GM12892 (cell line): ENCODE results near the gene CAMK2G.
A peak's percentile ranks its signal among the peaks of the same experiment; 100 is the strongest.

Experiments
- DNase-seq: peaks from one replicate; pipeline ENCODE4 v3.0.0; 2011; ENCODE audit not compliant: insufficient read length
- FAIRE-seq: peaks from 2 replicates; lab custom pipeline; 2011; peaks lifted over from hg19 to GRCh38; lab: Jason Lieb, UNC
- POLR2A ChIP-seq: IDR thresholded peaks from 2 replicates; pipeline ENCODE4 v1.6.1; 2011; ENCODE audit warnings: low read depth, low read length, control low read depth
- POLR2AphosphoS5 ChIP-seq: IDR thresholded peaks from 2 replicates; pipeline ENCODE4 v1.6.1; 2011; ENCODE audit warnings: low read depth, low read length, control low read depth
- TAF1 ChIP-seq: IDR thresholded peaks from 2 replicates; pipeline ENCODE4 v1.6.1; 2011; ENCODE audit warnings: low read depth, mild to moderate bottlenecking, control low read depth, low read length, borderline replicate concordance

CAMK2G gene

DNA sequence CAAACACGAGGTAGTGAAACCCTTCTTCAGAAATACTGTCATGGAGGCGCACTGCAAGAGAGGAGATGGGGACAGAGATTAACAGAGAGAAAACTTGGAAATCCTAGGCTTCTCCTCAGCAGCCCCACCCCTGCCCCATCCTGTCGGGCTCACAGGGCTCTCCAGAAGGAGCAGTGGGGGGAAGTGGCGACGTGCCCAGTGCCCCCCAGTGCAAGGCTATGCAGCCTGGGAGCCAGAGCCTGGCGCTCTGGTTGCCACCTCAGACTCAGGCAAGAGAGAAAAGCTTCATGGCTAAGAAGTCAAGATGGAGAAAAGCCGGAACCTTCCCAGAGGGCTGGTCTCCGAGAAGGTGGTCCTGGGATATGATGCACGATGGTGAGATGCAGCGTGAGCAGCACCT, 21.2 kb downstream of the CAMK2G start:
- TF ChIP-seq POLR2AphosphoS5 (no peak), TAF1 (no peak), POLR2A (no peak)
- no peak for FAIRE-seq

DNA sequence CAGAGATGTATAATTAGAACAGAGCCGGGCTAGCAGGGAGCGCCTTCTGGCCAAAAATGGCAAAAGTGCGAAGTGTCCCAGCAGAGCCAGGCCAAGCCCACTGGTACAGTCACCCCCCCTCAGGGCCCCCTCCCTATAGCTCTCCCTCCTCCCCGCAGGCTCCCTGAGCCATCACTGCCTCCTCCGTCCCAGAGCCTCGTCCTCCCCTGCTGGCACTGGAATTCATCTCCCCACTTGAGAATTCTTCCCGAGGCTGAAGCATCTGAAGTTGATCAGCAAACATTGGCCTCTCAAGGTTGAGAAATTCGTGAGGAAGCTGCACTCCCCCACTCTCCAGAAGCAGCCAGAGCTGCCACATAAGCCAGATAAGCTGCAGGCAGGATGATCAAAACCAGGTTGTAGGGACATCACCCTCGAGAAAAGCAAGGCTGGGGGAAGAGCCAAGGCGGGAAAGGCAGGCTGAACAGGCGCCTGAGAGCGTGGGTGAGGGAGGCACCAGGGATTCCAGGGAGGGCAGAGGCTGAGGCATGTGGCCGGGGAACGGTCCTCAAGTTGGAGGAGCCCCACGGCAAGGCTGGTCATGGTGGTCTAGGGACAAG, 23.4 kb downstream of the CAMK2G start:
- DNase-seq: no peak
- TF ChIP-seq POLR2AphosphoS5: no peak
- TF ChIP-seq TAF1: no peak
- TF ChIP-seq POLR2A: no peak
- FAIRE-seq: no peak

More for the DNA sequence above, 21.2 kb downstream of the CAMK2G start:
- DNase-seq: no peak

DNA sequence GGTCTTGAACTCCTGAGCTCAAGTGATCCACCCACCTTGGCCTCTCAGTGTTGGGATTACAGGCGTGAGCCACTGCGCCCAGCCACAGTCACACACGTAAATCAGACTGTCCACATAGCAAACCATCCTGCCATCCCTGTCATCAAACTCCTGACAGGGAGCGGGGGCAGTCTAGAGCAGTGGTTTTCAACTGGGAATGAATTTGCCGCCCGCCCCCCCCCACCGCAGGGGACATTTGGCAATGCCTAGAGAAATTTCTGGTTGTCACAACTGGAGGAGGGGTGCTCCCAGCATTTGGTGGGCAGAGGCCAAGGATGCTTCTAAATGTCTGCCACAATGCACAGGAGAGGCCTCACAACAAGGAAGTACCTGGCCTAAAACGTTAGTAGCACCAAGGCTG, 24.1 kb downstream of the CAMK2G start:
- DNase-seq (no peak), FAIRE-seq (no peak)
- TF ChIP-seq POLR2AphosphoS5 (no peak), TAF1 (no peak), POLR2A (no peak)

DNA sequence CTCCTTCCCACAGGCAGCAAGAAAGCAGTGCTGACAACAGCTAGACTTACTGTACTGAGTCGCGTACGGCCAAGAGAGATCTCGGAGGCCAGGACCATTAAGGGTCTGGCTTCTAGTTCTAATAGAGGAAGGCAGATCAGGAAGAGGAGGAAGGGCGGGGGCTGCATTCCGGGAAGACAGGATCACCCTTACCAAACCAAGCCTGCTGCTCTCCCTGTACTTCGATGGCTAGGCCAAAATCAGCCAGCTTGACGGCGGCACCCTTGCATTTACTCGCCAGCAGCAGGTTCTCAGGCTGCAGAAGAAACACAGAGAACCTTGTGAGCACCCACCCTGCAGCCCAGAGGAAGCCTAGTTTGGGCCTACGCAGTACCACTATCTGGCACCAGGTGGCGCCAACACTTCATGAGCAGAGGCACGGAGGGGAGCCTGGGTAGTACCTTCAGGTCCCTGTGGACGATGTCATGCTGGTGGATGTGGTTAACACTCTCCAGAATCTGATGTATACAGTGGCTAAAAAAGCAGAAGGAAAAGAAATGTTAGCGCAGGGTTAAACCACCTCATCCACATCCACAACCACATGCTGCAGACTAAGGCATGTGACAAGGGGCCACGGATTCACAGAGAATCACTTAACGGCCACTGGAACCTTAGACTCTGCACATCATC, 25.4 kb downstream of the CAMK2G start:
- FAIRE-seq (peak; percentile 98), DNase-seq (peak; percentile 89)
- TF ChIP-seq POLR2AphosphoS5: no peak
- TF ChIP-seq TAF1: no peak
- no peak for TF ChIP-seq POLR2A

DNA sequence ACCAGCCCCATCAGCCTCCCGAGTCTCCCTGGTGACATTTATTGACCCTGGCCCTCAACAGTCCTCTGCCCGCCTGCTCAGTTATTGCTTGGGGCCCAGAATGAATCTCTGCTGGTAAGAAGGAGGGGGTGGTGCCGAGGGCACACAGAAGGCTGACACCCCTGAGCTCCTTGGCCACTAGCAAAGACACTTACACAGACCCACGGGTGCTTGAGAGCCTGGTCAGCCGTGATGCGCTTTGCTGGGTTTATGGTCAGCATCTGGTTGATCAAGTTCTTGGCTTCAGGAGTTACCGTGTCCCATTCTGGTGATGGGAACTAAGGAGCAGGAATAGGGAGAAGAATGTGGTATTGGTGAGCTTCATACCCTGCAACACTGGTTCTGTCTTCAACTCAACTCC, 27.3 kb downstream of the CAMK2G start:
- DNase-seq (no peak), FAIRE-seq (no peak)
- TF ChIP-seq POLR2AphosphoS5: no peak
- no peak for TF ChIP-seq TAF1
- TF ChIP-seq POLR2A: no peak

DNA sequence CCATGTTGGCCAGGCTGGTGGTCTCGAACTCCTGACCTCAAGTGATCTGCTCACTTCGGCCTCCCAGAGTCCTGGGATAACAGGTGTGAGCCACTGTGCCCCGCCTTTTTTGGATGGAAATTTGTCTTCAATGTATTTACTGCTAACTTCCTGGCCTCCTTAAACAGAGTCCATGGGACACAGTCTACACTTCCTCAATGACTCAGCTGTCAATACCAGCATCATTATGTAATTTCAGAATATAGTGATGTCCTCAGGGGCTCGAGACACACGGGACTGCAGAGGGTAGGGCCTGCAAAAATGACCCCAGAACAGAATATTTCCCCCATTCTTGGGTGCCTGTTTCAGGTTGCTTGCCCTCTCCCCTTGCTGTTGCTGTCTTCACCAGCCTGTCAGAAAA, 31.1 kb downstream of the CAMK2G start:
- DNase-seq (no peak), FAIRE-seq (no peak)
- TF ChIP-seq TAF1 (no peak), POLR2A (no peak), POLR2AphosphoS5 (no peak)

DNA sequence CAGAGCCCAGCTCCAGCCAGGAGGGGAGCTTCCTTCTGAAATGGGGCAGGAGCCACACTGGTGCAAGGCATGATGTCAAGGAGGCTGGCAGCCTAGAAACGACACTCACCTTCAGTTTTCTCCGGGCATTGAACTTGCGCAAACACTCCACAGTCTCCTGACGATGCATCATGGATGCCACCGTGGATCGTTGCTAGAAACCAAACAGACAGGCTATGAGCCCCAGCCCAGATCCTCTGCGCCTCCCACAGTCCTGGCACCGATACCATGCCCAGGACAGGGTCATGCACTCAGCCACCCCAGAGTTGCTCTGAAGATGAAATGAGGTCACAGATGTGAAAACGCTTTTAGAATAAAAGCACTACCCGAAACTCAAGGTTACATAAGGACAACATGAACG, 32.0 kb downstream of the CAMK2G start:
- DNase-seq (no peak), FAIRE-seq (no peak)
- no peak for TF ChIP-seq POLR2AphosphoS5
- no peak for TF ChIP-seq POLR2A
- TF ChIP-seq TAF1: no peak

DNA sequence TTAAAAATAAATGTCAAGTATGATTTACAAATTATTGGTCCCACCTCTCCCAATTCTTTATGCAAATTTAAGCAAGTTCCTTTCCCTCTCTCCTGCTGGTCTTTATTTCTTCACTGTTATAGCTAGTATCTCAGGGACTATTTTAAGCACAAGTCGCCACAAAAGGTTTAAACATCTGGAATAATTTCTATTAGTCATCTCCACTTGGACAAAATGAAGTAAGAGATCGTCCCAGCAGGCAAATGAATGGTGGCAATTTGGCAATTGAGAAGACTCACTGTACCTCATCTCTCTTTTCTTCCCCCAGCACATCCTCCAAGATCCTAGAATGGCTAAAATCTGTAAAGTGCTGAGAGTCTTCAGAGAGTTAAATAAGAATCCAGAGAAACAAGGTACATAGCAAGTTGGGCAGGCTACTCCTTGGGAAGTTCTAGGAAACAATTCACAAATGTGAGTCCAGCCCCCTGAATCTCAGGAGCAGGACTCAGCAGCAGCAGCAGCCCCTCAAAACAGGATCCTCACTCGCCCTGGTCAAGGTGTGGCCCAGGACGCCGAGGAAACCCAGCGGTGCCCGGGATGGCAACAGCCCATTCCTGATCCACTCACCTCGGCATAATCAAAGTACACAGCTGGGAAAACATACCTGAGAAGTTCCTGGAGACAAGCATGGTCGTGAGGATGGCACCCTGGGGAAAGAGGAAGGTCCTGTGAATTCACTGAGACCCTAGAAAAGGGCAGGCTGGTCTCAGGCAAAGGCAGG, 32.6 kb downstream of the CAMK2G start:
- FAIRE-seq (no peak), DNase-seq (no peak)
- TF ChIP-seq POLR2AphosphoS5: no peak
- no peak for TF ChIP-seq POLR2A
- no peak for TF ChIP-seq TAF1

DNA sequence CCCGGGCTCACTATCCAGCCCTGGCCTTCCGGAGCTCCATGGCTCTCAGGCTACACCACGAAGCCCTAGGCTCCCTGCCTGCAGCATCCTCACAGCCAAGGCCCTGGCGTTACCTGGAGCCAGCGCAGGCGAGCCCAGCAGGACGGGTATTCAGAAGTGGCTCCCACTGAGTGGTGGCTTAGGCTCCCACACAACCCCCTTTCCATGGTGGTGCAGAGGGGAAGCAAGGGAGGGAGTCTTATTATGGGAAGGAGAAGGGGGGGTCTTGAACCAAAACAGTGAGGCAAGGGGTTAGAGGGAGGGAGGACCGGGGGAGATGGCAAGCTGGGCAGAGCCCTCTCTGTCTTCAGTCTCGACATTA, 33.3 kb downstream of the CAMK2G start:
- TF ChIP-seq POLR2AphosphoS5: no peak
- TF ChIP-seq POLR2A: no peak
- TF ChIP-seq TAF1: no peak

DNA sequence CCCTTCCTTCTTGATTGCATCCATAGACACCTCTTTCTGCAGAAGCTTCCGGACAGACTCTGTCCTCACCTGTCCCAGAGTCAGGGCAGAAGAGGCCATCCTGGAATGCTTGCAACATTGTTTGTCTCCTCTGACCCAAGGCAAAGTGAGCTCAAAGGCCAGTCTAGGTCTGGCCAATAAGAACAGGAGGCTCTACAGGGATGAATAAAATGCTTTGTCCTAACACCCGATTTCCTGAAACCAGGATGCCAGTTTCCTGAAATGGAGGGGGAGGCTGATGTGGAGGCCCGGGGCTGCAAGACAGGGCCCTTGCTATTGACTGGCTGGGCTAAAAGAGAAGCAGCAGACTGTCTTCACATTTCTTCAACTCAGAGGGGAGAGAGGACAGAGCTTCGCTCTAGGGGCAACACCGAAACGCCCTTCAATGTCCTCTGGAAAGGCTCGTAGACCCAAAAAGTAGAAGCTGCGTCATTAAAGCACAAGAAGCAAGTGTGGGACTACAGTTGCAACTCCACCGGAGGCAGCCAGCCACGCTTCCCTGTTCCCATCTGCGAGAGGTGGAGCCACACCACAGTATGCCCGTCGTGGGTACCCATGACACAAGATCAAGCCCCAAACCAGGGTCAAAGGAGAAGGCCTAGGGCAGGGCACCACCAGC, 33.8 kb downstream of the CAMK2G start:
- FAIRE-seq (no peak), DNase-seq (no peak)
- TF ChIP-seq POLR2A: no peak
- no peak for TF ChIP-seq TAF1
- TF ChIP-seq POLR2AphosphoS5: no peak

More for the DNA sequence above, 33.3 kb downstream of the CAMK2G start:
- DNase-seq (no peak), FAIRE-seq (no peak)

DNA sequence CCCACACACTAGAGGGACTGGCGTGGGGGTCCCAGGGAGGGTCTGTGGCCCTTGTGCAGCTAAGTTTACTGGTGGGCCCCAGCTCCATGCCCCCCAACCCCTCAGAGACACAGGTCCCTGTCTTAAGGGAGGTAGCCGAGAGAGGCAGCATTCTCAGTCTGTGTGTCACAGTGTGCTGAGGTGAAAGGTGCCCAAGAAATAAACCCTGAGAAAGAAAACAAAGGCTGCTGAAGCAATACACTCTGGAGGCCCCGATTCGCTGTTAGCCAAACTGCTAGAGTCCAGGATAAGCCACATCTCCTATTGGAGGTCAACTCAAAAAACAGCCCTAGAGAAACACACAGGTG, 34.3 kb downstream of the CAMK2G start:
- no peak for DNase-seq
- FAIRE-seq: no peak
- TF ChIP-seq POLR2A: no peak

DNA sequence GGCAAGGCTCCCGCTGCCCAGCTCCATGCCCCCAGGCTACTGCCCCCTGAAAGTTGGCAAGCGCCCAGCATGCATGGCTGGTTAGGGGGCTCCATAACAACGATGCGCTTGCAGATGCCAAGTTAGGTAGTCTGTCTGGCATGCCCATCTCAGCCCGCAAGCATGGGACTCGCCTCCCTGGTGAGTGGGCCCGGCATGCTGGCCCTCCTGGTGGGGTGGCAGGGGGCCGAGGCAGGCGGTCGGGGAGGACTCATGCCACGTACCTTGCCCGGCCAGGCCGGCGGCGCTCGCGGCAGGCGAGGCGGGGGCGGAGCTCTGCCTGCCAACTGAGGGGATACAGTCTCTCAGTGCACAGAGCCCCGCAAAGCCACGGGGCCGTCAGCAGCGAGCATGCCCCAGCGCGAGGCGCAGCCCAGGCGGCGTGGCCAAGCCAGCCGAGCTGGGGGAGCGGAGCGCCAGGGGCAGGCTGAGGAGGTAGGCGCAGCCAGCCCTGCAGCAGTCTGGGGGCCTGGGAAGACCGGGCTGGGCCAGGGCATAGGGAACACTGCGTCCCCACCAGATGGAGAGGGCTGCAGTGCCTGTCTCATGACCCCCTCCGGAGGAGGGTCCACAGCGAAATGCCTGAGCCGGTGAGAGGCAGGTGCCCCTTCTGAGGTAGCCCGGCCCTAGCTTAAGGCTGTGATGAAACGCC, 34.9 kb downstream of the CAMK2G start:
- no peak for DNase-seq
- FAIRE-seq: no peak
- TF ChIP-seq TAF1 (no peak), POLR2A (no peak), POLR2AphosphoS5 (no peak)
